Measurements from ENCODE around the gene SDR9C7. TPM values are rescaled to one million over a fixed set of nuclear protein-coding genes. Genes with fewer than 3 reads are reported as not detected.
"Not testable (repeated sequence)": the region's sequence is repeated elsewhere in the genome, so short reads cannot be mapped to it uniquely, and the experiment has no call there.

Gene SDR9C7
- total RNA-seq, 1 donor from 2014 or later, result not detected

DNA sequence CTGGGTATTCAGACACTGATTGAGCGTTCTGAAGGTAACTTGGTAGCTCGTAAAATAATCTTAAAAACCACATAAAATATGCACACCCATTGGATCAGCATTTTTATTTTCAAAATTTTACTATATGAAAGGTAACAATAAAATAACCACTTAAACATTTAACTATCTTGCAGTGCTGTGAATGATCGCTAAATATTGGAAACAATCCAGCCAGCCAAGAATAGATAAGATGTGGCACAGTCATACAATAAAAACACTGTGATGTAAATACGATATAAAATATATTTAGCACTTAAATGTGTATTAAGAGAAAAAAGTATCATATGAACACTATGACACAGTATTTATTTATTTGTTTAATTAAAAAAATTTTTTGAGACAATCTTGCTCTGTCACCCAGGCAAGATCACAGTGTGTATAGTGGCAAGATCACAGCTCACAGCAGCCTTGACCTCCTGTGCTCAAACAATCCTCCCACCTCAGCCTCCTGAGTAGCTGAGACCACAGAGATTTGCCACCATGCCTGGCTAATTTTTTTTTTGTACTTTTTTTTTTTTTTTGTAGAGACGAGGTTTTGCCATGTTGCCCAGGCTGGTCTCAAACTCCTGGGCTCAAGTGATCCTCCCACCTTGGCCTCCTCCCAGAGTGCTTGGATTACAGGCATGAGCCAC lies 39.4 kb downstream of the SDR9C7 start:
- Mint-ChIP-seq H3K4me3 (no peak overlapping the region), H3K27ac (no peak overlapping the region), H3K27me3 (peaks cover 12% of the 10 kb centered on the region), H3K4me1 (no peaks in the 10 kb centered on the region), H3K36me3 (ENCODE audit: low read depth) (no peaks in the 10 kb centered on the region), H3K9me3 (peaks cover 11% of the 10 kb centered on the region)
- intact Hi-C loops (cut with micrococcal nuclease), result no loop called here
- ATAC-seq (ENCODE audit: low read depth), result no peak
- CTCF ChIA-PET, result no interaction called here
- POLR2A ChIA-PET, result no interaction called here
- DNase-seq, result no peak
- TF ChIP-seq, protein P1, sequence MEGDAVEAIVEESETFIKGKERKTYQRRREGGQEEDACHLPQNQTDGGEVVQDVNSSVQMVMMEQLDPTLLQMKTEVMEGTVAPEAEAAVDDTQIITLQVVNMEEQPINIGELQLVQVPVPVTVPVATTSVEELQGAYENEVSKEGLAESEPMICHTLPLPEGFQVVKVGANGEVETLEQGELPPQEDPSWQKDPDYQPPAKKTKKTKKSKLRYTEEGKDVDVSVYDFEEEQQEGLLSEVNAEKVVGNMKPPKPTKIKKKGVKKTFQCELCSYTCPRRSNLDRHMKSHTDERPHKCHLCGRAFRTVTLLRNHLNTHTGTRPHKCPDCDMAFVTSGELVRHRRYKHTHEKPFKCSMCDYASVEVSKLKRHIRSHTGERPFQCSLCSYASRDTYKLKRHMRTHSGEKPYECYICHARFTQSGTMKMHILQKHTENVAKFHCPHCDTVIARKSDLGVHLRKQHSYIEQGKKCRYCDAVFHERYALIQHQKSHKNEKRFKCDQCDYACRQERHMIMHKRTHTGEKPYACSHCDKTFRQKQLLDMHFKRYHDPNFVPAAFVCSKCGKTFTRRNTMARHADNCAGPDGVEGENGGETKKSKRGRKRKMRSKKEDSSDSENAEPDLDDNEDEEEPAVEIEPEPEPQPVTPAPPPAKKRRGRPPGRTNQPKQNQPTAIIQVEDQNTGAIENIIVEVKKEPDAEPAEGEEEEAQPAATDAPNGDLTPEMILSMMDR (IDR thresholded peaks at IDR 0.05), result no peak

DNA sequence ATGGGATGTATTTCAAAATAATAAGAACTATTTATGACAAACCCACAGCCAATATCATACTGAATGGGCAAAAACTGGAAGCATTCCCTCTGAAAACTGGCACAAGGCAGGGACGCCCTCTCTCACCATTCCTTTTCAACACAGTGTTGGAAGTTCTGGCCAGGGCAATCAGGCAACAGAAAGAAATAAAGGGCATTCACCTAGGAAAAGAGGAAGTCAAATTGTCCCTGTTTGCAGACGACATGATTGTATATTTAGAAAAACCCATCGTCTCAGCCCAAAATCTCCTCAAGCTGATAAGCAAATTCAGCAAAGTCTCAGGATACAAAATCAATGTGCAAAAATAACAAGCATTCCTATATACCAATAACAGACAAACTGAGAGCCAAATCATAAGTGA lies 42.3 kb downstream of the SDR9C7 start:
- H3K4me1 Mint-ChIP-seq; intact Hi-C loops (cut with micrococcal nuclease); CTCF ChIA-PET; H3K9me3 Mint-ChIP-seq; POLR2A ChIA-PET; H3K27ac Mint-ChIP-seq; ATAC-seq (ENCODE audit: low read depth); H3K4me3 Mint-ChIP-seq; DNase-seq; H3K36me3 Mint-ChIP-seq (ENCODE audit: low read depth): not testable (repeated sequence)
- H3K27me3 Mint-ChIP-seq, result peaks cover 26% of the 10 kb centered on the region

DNA sequence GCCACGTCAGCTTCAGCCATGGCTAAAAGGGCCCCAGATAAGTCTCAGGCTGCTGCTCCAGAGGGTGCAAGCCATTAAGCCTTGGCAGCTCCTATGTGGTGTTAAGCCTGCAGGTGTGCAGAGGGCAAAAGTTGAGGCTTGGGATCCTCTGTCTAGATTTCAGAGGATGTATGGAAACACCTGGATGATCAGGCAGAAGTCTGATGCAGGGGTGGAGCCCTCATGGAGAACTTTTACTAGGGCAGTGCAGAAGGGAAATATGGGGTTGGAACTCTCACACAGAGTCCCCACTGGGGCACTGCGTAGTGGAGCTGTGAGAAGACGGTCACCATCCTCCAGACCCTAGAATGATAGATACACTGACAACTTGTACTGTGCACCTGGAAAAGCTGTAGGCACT lies 47.9 kb downstream of the SDR9C7 start:
- H3K36me3 Mint-ChIP-seq (ENCODE audit: low read depth), result no peaks in the 10 kb centered on the region
- H3K4me3 Mint-ChIP-seq, result no peak overlapping the region
- H3K9me3 Mint-ChIP-seq, result peaks cover 28% of the 10 kb centered on the region
- DNase-seq (no peak), ATAC-seq (ENCODE audit: low read depth) (no peak)
- H3K27me3 Mint-ChIP-seq, result peaks cover 24% of the 10 kb centered on the region
- H3K4me1 Mint-ChIP-seq, result no peaks in the 10 kb centered on the region
- no peak overlapping the region for H3K27ac Mint-ChIP-seq
- intact Hi-C loops (cut with micrococcal nuclease), result no loop called here
- TF ChIP-seq, protein P1 (IDR thresholded peaks at IDR 0.05), result no peak
- POLR2A ChIA-PET, result no interaction called here
- CTCF ChIA-PET, result no interaction called here

DNA sequence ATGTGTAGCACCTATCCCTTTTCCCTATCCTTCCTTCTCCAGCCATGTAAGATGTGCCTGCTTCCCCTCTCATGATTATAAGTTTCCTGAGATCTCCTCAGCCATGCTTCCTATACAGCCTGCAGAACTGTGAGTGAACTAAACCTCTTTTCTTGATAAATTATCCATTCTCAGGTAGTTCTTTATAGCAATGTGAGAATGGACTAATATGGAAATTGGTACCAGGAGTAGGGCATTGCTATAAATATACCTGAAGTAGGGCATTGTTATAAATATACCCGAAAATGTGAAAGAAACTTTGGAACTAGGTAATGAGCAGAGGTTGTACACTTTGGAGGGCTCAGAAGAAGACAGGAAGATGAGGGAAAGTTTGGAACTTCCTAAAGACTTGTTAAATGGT lies 48.9 kb downstream of the SDR9C7 start:
- CTCF ChIA-PET, result no interaction called here
- intact Hi-C loops (cut with micrococcal nuclease), result no loop called here
- POLR2A ChIA-PET, result no interaction called here
- Mint-ChIP-seq H3K4me3 (no peak overlapping the region), H3K27ac (no peak overlapping the region), H3K9me3 (peaks cover 32% of the 10 kb centered on the region), H3K36me3 (ENCODE audit: low read depth) (no peaks in the 10 kb centered on the region), H3K27me3 (peaks cover 17% of the 10 kb centered on the region), H3K4me1 (no peaks in the 10 kb centered on the region)
- no peak for DNase-seq
- TF ChIP-seq, protein P1 (IDR thresholded peaks at IDR 0.05), result no peak
- no peak for ATAC-seq (ENCODE audit: low read depth)

DNA sequence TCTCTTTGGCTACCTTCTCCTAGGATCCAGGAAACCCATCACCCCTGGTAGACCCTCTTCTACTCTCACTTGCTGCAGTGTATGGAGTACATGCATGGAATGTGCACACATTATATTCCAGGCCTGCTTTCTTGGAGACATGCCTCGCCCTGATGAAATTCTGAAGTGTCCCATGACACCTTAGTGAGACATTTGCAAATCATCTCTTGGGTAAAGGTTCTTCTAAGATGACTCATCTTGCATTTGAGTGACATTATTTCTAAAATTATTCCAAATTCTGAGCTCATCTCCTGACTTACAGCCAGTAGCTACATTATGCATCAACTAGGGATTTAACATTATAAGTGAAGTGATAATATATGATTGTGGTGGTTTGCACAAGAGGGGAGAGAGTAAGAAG lies 49.8 kb downstream of the SDR9C7 start:
- no peak for DNase-seq
- H3K4me1 Mint-ChIP-seq, result no peaks in the 10 kb centered on the region
- intact Hi-C loops (cut with micrococcal nuclease), result no loop called here
- no peaks in the 10 kb centered on the region for H3K36me3 Mint-ChIP-seq (ENCODE audit: low read depth)
- H3K27ac Mint-ChIP-seq, result no peak overlapping the region
- H3K27me3 Mint-ChIP-seq, result peaks cover 16% of the 10 kb centered on the region
- H3K4me3 Mint-ChIP-seq, result no peak overlapping the region
- ChIA-PET CTCF (no interaction called here), POLR2A (no interaction called here)
- peaks cover 32% of the 10 kb centered on the region for H3K9me3 Mint-ChIP-seq
- no peak for ATAC-seq (ENCODE audit: low read depth)
- TF ChIP-seq, protein P1 (IDR thresholded peaks at IDR 0.05), result no peak

DNA sequence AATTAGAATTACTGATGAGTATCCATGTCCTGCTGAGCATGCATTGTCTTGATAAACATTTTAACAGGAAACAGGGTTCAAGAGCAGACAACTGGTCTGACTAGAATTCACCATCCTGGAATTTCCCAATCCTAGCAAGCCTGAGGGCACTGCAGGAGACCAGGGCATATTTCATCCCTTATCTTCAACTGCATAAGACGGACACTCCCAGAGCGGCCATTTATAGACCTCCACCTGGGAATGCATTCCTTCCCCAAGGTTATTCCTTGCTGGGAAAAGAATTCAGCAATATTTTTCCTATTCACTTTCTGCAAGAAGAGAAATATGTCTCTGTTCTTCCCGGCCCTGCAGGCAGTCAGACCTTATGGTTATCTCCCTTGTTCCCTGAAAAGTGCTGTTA lies 51.8 kb downstream of the SDR9C7 start:
- H3K27me3 Mint-ChIP-seq; H3K36me3 Mint-ChIP-seq (ENCODE audit: low read depth); CTCF ChIA-PET; intact Hi-C loops (cut with micrococcal nuclease); ATAC-seq (ENCODE audit: low read depth); H3K27ac Mint-ChIP-seq; H3K4me3 Mint-ChIP-seq; H3K4me1 Mint-ChIP-seq; POLR2A ChIA-PET; DNase-seq: not testable (repeated sequence)
- H3K9me3 Mint-ChIP-seq, result peaks cover 32% of the 10 kb centered on the region
